Stimulated activated CD4-positive, alpha-beta T cell treated with anti-CD3 and anti-CD28 coated beads, Interleukin-2, amount 100 ng/mL, for 48 hours (primary cell): ENCODE measurements around the gene RHOJ.
"Not testable (repeated sequence)": the region's sequence is repeated elsewhere in the genome, so short reads cannot be mapped to it uniquely, and the experiment has no call there.

ENCODE experiments used
- DNase-seq, 2 donors: peaks; one replicate each; pipeline ENCODE4 v3.0.0-alpha.2; 2020

The RHOJ gene

DNA sequence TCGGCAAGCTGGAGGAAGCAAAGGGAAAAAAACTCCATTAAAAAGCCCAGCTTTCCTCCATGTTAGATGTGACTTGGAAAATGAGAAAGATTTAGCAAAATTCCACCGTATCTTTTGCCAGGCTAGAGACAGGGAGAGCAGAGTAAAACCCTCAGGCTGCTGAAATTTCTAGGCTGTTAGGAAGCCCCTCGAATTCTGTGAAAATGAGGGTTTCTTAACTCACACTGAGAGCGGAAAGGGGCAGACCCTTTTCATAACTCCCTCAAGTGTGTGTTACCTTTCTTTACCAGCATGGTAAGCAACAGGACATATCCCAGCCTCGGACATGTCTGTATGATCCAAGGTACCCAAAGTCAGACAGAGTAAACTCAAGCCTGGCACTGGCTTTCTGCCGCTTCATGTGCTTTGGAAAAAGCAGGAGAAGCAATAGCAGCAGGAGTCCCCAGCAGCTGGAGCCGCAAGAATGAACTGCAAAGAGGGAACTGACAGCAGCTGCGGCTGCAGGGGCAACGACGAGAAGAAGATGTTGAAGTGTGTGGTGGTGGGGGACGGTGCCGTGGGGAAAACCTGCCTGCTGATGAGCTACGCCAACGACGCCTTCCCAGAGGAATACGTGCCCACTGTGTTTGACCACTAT is at the start of gene RHOJ:
RHOJ (plus strand) TSS at position 37 of the 637 bp plus-strand sequence; CDS start at position 464, 427 bp downstream.
- DNase-seq = no peak

DNA sequence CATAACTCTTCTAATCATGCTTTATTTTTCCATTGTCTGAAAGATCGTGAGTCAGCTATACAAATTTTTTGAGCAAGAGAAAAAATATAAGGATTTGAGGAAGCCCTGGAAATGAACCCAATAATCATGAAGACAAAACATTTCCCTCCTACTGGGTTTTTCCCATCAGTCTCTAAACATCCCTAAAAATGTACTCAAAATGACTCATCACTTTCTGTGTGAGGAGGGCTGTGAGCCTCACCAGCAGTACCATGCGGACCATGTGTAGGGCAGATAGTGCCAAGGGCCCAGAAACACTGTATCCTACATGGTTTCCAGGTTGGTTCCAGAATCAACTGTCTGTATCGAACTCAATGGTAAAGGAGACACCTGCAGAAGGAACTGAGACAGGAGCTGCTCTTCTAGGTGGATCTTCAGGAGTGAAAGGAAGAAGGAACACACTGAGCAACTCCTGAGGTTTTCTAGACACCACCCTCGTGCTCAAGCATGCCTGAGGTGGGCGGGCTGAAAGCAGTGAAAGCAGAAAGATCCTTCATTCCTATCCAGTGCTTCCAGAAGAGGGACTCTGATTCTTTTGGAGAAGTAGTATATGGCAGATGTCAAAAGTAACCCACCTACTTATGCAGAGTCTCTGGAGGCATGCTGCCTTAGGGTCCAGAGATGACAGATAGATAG is 48.6 kb upstream of the RHOJ start:
- no peak for DNase-seq

DNA sequence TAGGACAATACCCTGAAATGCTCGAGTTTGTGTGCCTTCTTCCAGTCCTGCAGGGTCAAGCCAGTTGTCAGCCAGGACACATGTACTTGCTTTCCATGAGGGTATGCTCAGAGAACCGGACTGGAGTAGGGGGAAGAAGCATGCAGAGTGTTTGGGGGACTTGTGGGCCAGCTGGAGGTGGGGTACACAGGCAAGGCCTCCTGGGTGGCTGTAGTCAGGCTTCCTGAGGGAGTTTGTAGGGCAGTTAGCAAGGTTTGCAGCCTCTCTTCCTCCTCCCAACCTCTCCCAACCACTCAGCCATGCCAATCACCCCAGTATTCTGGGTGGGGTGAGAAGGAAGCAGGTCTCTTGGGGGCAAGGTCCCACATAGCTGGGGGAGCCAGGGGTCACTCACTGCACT is 47.0 kb upstream of the RHOJ start:
- no peak for DNase-seq

DNA sequence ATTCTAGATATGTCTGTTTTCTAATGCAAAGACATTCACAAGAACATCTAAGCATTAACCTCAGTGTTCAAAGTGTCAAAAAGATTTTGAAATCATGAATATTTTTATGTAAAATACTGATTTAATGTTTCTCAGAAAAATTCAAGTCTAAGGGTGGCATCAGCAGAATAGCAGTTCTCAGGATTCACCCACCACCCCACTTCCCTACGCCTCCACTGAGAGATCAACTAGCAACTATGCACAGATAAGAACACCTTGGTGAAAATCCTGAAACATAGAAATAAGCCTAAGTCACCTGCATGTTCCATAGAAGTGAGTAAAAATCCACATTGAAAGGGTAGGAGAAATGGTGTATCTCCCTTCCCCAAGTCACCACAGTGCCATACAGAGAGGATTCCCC is 40.9 kb upstream of the RHOJ start:
- DNase-seq = no peak

DNA sequence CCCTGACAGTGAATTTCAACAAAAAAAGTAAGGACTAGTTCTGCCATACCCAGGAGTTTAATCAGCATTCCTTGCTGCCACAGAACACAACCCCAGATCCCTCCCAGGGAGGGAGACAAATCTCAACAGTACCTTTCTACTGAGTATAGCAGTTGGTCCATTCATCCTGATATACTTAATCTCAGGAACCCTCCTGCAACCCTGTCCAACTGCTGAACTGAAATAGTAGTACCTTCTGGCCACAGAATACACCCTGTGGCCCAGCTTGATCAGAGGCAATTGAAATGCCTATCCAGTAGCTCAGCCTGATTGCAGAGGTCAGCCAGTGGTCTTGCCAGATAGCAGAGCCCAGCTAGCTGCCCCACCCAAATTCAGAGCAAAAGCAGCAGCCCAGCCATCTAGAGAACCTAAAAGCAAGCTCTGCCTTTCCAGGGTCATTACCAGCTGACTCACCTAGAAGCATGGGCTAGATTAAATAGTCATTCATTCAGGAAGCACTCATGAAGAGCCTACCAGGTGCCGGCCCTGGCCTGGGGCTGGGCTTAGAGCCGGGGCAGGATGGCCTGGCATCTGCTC is 40.0 kb upstream of the RHOJ start:
- no peak for DNase-seq

DNA sequence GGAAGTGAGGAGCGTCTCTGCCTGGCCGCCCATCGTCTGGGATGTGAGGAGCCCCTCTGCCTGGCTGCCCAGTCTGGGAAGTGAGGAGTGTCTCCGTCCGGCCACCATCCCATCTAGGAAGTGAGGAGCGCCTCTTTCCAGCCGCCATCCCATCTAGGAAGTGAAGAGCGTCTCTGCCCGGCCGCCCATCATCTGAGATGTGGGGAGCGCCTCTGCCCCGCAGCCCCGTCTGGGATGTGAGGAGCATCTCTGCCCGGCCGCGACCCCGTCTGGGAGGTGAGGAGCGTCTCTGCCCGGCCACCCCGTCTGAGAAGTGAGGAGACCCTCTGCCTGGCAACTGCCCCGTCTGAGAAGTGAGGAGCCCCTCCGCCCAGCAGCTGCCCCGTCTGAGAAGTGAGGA is 39.0 kb upstream of the RHOJ start:
- DNase-seq = not testable (repeated sequence)

DNA sequence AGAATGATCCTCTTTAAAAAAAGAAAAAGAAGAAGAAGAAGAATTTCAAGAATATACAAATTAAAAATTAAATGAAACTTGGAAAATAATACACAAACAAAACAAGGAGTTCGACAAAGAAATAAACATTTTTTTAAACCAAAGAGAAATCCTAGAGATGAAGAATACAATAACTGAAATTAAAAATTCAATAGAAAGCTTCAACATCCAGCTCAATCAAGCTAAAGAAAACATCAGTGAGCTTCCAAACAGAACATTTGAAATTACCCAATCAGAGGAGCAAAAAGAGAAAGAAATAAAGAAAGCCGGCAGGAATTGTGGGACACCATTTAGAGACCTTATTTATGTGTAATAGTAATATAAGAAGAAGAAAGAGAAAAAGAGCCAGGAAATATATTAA is 37.2 kb upstream of the RHOJ start:
- no peak for DNase-seq

DNA sequence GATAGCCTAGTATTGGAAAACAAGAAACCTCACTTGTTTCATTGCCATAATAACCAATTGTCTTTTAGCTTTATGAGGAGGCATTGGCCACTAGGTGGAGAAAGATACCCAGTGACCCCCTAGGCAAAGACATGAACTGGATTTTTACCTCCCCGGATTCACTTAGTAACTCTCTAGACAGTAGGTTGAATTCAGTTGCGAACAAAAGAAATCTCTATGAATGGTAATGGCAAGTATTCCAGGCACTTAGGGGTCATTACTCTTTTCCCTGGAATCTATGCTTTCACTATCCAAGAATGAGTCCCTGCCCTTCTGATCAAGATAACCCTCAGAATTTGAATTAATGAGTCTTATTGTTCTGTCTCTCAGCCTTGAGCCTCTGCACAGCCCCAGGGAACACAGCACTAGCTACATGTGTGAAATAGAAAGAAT is 29.5 kb upstream of the RHOJ start:
- DNase-seq = no peak

DNA sequence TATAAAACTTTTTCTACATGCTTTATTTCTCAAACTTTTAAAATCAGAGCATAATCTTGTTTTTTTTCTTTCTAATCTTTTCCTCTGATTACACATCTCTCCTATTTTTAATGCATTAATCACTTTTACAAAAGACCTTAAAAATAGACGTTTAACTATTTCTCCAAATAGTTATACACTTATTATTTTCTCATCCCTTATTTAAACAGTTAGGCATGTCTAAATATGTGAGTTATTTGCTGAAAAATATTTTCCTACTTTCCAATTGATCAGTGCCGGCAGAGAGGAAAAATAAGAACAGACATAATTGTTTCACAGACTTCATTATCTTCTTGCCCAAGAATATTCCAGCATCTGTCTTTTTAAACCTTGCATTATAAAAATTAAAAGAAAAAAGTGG is 28.7 kb upstream of the RHOJ start:
- no peak for DNase-seq

DNA sequence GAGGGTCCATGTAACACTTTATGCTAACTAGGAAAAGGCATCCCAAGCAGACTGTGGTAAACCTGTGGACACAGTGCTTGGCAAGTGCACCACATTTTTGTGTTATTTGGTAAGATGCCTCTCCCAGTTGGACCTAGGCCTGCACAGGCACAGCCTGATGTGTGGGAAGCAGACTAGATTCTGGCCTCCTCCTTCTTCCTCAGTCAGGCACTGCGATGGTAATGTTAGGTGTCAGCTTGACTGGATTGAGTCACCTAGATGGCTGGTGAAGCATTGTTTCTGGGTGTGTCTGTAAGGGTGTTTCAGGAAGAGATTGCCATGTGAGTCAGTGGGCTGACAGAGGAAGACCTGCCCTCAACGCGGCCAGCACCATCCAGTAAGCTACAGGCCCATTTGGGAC is 25.3 kb upstream of the RHOJ start:
- DNase-seq = no peak

DNA sequence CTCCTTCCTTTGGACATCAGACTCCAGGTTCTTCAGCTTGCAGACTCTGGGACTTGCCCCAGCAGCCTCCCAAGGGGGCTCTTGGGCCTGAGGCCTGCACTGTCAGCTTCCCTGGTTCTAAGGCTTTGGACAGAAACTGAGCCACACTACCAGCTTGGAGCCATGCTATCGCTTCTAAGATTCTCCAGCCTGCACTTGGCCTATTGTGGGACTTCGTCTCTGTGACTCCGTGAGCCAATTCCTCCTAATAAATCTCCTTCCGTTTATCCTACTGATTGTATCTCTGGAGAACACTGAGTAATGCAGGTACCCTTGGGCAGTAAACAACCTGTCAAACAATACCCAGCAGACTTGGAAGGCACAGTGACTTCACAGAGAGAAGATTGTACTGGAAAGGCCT is 24.9 kb upstream of the RHOJ start:
- no peak for DNase-seq

DNA sequence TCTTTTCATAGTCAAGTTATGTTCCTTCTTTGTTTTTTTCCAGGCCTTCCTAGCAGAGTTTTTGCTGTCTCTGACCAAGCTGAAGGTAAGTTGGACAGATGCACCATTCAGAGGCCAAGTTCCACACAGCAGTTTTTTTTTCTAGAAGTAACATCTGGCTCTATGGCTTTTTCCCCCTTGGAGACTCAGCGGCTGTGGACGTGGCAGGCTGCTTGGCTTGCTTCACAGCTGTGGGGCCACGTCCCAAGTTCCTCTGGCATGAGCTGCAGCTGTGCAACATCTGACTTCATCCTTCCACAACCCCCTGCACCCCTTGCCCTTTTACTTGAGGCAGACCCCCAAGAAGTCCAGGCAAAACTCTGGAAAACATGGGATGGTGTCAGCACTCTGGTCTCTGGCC is 24.2 kb upstream of the RHOJ start:
- no peak for DNase-seq

DNA sequence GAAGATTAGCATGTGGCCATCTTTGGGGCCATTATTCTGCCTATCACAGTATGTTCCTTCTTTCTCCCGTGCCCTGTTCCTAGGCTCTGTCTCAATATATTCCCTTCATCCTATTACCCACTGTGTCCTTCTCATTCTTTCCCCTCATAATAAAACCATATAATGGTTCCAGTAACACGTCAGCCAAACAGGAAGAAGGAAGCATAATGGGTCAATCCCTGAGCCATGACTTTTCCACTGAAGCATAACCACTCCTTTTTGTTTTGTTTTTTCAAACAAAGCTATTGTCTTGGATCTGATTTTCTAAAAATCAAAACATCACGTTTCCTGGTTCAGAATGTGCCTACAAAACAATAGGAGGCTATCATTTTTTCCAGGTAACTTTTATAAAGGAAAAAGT is 21.3 kb upstream of the RHOJ start:
- DNase-seq = no peak

DNA sequence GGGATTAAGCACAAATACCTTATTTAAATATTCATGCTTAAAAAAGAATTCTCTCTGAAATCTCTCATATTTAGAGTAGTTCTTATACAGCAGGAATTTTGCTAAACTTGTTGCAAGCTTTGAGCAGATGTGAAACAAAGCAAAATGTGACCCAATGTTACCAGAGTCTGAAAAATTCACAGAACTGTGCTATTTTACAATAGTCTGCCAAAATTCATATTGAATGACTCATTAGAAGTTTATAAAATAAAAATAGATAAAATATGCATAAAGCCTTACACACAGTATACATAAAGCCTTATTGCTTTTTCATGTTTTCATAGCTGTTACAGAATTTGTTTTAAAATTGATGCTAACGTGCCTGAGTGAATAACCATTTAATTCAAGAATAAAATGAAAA is 17.8 kb upstream of the RHOJ start:
- DNase-seq = no peak

DNA sequence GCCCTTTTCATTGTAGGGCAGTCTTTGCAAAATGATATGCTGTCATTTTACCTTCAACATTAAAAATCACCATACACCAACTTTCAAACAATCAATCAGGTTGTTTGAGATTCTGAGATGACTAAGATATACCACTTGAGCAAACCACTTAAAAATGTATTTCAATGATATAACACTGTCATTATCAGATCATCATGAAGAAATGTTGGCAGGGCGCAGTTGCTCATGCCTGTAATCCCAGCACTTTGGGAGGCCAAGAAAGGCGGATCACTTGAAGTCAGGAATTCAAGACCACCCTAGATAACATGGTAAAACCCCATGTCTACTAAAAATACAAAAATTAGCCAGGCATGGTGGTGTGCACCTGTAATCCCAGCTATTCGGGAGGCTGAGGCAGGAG is 13.0 kb upstream of the RHOJ start:
- DNase-seq = no peak

DNA sequence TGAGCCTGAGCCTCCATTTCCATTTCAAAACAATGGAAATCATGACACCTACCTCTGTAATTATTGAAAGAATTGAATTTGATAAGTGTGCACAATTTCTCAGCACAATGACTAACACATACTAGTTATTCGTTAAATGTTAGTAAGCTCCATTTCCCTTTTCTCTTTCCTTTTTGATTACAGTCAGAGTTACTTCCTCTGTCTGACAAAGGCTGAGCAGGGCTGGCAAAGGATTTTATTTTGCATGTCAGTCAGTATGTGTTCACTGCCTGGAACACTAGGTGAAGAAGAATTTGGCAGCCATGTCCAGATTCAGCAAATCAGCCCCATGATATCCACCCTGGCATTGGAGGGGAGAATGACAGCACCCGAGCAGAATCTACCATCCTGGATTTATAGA is 12.2 kb upstream of the RHOJ start:
- no peak for DNase-seq

DNA sequence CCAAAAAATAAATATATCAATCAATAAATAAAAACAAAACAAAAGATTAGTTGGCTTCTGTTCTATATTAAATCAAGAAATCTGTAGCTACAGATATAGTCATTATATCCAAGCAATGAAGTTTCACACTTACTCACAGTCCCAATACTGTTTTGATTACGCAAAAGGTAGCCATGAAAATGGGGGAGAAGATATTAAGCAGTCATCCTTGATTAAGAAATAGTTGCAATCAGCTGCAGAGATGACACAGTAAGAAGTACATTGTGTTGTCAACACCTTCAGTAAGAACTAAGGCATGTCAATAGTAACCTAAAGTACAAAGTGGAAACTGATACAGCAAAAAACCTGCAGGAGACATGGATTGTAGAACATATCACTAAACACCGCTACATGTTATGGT is 11.0 kb upstream of the RHOJ start:
- no peak for DNase-seq

DNA sequence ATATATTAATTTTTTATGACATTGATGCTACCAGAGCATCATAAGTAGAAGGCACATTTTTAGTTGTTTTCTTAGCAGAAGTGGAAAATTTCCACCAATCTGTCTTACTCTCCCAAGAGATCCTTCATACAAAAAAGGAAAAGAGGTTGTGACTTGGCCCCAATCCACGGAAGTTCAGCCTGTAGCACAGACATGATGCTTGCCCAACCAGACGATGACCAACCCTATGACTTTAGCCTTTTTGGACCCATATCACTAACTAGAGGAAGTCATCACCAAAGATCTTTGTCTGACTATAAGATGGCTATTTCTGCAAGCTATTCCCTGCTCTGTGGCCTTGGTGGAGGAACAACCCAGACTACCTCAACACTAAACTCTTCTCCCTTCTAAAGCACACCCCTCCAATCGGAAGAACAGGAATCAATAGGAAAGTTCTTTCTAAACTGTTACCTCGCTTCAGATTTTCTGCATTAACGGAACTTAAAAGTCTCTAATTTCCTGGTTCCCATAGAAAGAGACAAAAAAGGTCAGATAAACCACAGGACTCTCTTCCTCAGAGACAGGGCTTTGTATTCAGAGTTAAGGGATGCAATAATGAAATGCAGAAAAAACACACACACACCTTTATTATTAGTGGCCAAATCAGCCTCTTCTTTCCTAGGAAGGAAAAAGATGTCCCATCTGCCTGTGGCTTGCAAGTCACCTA is 4.1 kb upstream of the RHOJ start:
- no peak for DNase-seq

DNA sequence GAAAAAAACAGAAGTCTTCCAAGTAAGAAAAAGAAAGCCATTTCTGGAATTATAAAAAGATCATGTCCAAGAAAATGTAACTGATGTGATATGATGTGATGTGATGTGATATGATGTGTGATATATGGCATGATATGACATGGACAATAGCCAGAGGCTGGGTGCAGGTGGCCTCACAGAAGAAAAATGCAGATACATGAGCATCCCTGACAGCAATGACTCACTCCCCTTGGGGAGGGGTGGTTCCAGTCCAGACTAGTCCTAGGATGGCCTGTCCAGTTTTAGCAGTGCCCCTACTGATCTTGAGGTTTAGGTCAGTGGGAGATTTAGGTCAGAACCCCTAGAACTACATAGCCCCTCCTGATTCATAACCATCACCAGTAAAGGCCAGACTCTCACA is 3.5 kb upstream of the RHOJ start:
- no peak for DNase-seq

DNA sequence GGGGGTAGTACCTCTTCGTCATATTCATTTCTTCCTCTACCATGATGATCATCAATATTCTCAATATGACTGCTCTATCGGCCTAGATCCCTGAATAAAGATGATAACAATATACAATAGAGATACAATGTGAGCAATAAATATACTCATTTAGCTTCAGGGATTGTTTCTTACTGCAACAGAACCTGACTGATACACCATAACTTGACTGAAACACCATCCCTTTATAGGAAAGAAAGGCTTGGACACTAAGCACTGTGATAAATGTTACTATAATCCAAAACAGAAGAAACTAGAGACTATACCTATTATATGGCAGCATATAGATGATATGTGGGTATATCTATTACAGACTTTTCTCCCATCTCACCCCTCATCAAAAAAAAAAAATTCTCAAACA is 1.2 kb upstream of the RHOJ start:
- no peak for DNase-seq

DNA sequence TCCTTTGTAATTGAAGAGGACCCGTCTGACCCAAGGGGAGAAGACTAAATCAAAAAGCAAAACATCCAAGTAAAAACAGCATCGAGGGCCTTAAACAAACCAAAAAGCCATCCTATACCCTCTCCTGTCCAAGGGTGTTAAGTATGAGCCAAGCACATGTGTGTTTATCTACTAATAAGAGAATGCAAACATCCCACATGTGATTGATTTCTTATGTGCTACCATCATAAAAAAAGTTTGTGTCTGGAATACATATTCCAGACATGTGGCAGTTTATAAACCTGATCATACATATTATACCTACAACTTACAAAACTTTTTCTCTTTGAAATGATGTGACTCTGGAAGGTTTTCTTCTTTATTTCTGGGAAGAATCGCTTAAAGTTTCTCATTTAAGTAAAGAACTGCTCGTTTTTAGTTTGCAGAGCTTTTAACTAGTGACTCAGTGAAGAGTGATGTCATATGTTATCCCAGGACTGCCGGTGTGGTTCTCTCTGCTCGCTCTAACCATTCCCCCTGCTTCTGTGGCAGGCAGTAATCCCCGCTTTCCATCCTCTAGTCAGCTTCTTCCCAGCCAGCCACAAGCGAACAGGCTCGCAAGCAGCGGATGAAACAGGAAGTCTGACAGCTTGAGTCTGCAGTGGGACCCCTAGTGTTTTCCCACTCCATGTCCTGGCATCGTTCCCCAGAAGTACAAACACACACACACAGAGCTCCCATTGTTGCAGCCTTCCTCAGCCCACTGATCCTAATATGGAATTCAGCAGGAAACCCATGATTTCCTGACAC is 431 bp upstream of the RHOJ start:
- DNase-seq = no peak

DNA sequence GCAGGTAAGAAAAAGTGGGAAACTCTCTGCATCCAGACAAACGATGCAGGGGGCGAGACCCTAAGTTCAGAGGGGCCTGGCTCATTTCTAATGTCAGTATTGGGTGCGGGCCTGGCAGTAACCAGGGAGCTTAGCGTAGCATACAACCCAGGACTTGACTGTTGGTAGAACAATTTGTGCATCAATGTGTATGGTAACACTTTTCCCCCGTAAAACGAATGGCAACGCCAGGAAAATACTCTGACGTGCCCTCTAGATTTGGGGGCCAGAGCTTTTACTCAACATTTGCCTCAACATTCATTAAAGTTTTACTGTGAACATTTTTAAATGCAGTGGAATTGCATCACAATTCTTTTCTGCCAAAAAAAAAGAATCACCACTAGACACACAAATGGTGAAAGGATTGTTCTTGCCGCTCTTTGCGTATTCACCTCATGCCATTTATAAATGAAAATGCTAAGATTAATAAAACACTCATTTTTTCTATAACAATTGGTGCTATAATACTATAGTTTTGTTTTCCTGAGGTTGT is 867 bp downstream of the RHOJ start:
- DNase-seq = no peak

DNA sequence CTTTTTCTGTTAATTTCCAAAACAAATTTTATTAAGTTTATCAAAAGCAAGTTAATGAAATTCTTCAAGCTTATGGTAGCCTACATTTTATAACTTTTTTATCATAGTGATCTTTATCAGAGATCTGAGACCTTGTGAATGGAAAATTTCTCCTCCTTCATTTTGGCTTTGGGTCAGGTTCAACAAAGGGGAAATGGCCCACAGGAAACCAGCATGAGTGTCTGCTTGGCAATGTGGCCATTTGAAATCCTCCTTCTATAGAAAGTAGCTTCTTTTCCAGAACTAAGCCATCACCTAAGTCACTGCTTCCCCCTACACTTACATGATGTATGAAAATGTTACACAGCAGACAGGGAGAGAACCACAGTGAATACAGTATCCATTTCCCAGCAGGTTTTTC is 1.6 kb downstream of the RHOJ start:
- no peak for DNase-seq
